HEK293 (cell line): ENCODE measurements around the gene ASAP2.

Experiments used
- CTCF ChIA-PET: fragments of 350-600 bp; formaldehyde crosslinking; extraction: SDS; loops from one replicate; lab custom pipeline; 2021; ENCODE audit warnings: antibody characterized with exemption; lab: Yijun Ruan, JAX
- POLR2A ChIA-PET: fragments of 300-600 bp; formaldehyde crosslinking; extraction: SDS; loops from one replicate; lab custom pipeline; 2020; ENCODE audit warnings: antibody characterized with exemption, inconsistent platforms; lab: Yijun Ruan, JAX
- H3K27ac ChIP-seq: fragments of 200-500 bp; sonication (Bioruptor generic); 2 replicates; pipeline ENCODE4 v1.5.1; 2014; ENCODE audit warnings: low read depth, low read length, control low read depth, inconsistent platforms; ENCODE audit errors: extremely low read depth
- H3K36me3 ChIP-seq, 2 experiments: fragments of 200-500 bp in 1 of 2; sonication (Bioruptor generic) in 1 of 2; 1 replicate in 1 of 2; 2 replicates in 1 of 2; pipeline ENCODE4 v1.5.1; 2014 to 2017; ENCODE audit warnings: inconsistent platforms in 2 of 2, low read length in 2 of 2; ENCODE audit not compliant: control insufficient read depth in 2 of 2, insufficient read depth in 1 of 2
- H3K4me1 ChIP-seq: fragments of 200-500 bp; sonication (Bioruptor generic); 2 replicates; pipeline ENCODE4 v1.5.1; 2014; ENCODE audit warnings: mild to moderate bottlenecking, low read length, inconsistent platforms; ENCODE audit not compliant: control insufficient read depth, insufficient read depth
- H3K4me3 ChIP-seq: 2 replicates; pipeline ENCODE4 v1.5.1; 2011; ENCODE audit warnings: low read depth, mild to moderate bottlenecking, control low read depth, low read length, moderate library complexity
- H3K9me3 ChIP-seq: fragments of 200-500 bp; sonication (Bioruptor generic); 2 replicates; pipeline ENCODE4 v1.5.1; 2014; ENCODE audit warnings: low read depth, low read length, inconsistent platforms; ENCODE audit not compliant: control insufficient read depth, insufficient read depth
- ZNF146 ChIP-seq: fragments of 450-650 bp; formaldehyde crosslinking; IDR thresholded peaks from 2 replicates; pipeline ENCODE4 v1.5.1; 2016; ENCODE audit warnings: missing biosample characterization, missing genetic modification characterization
- ZNF169 ChIP-seq: fragments of 450-650 bp; formaldehyde crosslinking; IDR thresholded peaks from 2 replicates; pipeline ENCODE4 v1.5.1; 2016; ENCODE audit warnings: missing biosample characterization, missing genetic modification characterization
- ZNF248 ChIP-seq: fragments of 450-650 bp; formaldehyde crosslinking; IDR thresholded peaks from 2 replicates; pipeline ENCODE4 v1.5.1; 2017; ENCODE audit warnings: missing biosample characterization, missing genetic modification characterization
- ZNF610 ChIP-seq: fragments of 450-650 bp; formaldehyde crosslinking; IDR thresholded peaks from 2 replicates; pipeline ENCODE4 v1.5.1; 2016; ENCODE audit warnings: missing biosample characterization, missing genetic modification characterization, borderline replicate concordance
- ZNF624 ChIP-seq: fragments of 450-650 bp; formaldehyde crosslinking; IDR thresholded peaks from 2 replicates; pipeline ENCODE4 v1.5.1; 2017; ENCODE audit warnings: missing biosample characterization, missing genetic modification characterization
- TF ChIP-seq, protein P1 (sequence below): fragments of 450-650 bp; formaldehyde crosslinking; conservative IDR thresholded peaks from 2 replicates; pipeline ENCODE4 v1.5.1; 2016; ENCODE audit warnings: low read depth, missing biosample characterization, missing genetic modification characterization
- TF ChIP-seq, protein P2 (sequence below): fragments of 450-650 bp; formaldehyde crosslinking; IDR thresholded peaks from 2 replicates; pipeline ENCODE4 v1.5.1; 2016; ENCODE audit warnings: missing biosample characterization, missing genetic modification characterization
- TF ChIP-seq, protein P3 (sequence below): fragments of 450-650 bp; formaldehyde crosslinking; IDR thresholded peaks from 2 replicates; pipeline ENCODE4 v1.5.1; 2016; ENCODE audit warnings: missing biosample characterization, missing genetic modification characterization
- TF ChIP-seq, protein P4 (sequence below): fragments of 450-650 bp; formaldehyde crosslinking; IDR thresholded peaks from 2 replicates; pipeline ENCODE4 v1.5.1; 2016; ENCODE audit warnings: missing biosample characterization, missing genetic modification characterization

The ASAP2 gene

DNA sequence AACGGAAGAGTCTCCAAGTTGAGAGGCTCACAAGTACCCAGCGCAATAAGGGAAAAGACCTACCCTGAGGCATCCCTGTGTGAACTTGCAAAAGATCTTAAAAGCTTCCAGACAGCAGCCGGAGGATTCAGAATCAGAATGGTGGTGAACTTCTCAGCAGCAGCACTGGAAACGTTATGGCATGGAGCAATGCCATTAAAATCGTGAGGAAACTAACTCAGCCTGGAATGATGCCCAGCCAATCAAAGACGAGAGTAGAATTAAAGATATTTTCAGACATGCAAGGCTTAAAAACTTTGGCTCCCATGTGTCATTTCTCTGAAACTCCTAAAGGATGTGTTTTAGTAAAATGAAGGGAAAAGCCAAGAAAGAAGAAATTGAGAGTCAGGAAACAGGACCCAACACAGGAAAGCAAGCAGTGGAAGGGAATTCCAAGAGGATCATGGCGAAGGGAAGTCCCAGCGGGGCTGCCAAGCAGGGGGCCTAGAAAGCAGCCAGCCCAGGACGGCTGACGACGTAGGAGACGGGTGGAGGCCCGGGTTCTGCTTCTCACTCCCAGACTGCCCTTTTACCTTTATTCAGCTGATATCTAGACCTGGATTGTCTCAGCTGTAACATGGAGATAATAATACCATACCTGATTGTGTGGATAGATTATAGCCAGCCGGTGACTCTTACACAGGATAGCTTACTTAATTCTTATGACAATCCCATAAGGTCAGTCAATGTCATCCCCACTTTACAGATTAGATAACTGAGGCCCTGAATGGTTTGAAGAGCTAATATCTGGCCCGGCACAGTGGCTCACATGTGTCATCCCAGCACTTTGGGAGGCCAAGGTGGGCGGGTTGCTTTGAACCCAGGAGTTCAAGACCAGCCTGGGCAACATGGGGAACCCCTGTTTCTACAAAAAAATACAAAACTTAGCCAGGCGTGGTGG is 92.8 kb downstream of the ASAP2 start:
- H3K27ac ChIP-seq: no peak overlapping the region
- H3K9me3 ChIP-seq: no peaks in the 10 kb centered on the region
- peaks cover 0 to 3% of the 10 kb centered on the region in 2 experiments; a peak in 1 of 3 replicates for H3K36me3 ChIP-seq
- CTCF ChIA-PET: interaction anchor here (0.7 to 1.1 kb wide), 2 partner anchors 35 to 160 kb away, joined by 3 to 4 read pairs; no protein-coding TSS in a partner anchor
- H3K4me1 ChIP-seq: peaks cover 4% of the 10 kb centered on the region; the same call in 1 of the 2 replicates
- no peak overlapping the region for H3K4me3 ChIP-seq
- POLR2A ChIA-PET: no interaction called here
- TF ChIP-seq ZNF169 (tag by site-specific recombination): no peak
- TF ChIP-seq, protein P1, sequence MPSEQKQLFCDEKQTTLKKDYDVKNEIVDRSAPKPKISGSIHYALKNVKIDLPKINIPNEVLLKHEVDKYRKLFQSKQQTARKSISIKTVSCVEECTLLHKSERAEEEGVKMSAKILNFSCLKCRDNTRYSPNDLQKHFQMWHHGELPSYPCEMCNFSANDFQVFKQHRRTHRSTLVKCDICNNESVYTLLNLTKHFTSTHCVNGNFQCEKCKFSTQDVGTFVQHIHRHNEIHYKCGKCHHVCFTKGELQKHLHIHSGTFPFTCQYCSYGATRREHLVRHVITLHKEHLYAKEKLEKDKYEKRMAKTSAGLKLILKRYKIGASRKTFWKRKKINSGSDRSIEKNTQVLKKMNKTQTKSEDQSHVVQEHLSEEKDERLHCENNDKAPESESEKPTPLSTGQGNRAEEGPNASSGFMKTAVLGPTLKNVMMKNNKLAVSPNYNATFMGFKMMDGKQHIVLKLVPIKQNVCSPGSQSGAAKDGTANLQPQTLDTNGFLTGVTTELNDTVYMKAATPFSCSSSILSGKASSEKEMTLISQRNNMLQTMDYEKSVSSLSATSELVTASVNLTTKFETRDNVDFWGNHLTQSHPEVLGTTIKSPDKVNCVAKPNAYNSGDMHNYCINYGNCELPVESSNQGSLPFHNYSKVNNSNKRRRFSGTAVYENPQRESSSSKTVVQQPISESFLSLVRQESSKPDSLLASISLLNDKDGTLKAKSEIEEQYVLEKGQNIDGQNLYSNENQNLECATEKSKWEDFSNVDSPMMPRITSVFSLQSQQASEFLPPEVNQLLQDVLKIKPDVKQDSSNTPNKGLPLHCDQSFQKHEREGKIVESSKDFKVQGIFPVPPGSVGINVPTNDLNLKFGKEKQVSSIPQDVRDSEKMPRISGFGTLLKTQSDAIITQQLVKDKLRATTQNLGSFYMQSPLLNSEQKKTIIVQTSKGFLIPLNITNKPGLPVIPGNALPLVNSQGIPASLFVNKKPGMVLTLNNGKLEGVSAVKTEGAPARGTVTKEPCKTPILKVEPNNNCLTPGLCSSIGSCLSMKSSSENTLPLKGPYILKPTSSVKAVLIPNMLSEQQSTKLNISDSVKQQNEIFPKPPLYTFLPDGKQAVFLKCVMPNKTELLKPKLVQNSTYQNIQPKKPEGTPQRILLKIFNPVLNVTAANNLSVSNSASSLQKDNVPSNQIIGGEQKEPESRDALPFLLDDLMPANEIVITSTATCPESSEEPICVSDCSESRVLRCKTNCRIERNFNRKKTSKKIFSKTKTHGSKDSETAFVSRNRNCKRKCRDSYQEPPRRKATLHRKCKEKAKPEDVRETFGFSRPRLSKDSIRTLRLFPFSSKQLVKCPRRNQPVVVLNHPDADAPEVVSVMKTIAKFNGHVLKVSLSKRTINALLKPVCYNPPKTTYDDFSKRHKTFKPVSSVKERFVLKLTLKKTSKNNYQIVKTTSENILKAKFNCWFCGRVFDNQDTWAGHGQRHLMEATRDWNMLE (tag by site-specific recombination): no peak
- TF ChIP-seq ZNF610 (tag by site-specific recombination): no peak
- no peak for TF ChIP-seq ZNF624 (tag by site-specific recombination)

DNA sequence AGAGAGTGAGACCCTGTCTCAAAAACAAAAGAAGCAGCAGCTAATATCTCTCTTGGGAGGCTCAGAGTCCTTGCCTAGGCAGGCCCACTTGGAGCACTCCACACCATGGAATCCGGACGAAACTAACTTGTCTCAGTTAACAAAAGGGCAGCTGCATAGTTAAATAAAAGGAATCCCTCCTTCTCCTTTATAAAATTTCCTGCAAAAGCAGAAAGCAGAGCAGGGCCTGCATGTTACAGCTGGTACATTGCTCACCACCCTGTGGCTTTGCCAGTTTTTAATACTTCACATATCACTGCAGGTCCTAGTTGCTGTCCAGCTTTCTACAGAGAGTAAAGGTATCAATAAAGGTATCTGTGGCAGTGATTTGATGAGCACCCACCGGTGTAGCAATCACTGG is 93.6 kb downstream of the ASAP2 start:
- TF ChIP-seq, protein P2, sequence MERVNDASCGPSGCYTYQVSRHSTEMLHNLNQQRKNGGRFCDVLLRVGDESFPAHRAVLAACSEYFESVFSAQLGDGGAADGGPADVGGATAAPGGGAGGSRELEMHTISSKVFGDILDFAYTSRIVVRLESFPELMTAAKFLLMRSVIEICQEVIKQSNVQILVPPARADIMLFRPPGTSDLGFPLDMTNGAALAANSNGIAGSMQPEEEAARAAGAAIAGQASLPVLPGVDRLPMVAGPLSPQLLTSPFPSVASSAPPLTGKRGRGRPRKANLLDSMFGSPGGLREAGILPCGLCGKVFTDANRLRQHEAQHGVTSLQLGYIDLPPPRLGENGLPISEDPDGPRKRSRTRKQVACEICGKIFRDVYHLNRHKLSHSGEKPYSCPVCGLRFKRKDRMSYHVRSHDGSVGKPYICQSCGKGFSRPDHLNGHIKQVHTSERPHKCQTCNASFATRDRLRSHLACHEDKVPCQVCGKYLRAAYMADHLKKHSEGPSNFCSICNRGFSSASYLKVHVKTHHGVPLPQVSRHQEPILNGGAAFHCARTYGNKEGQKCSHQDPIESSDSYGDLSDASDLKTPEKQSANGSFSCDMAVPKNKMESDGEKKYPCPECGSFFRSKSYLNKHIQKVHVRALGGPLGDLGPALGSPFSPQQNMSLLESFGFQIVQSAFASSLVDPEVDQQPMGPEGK (tag by site-specific recombination): no peak
- no peak for TF ChIP-seq ZNF248
- TF ChIP-seq, protein P3, sequence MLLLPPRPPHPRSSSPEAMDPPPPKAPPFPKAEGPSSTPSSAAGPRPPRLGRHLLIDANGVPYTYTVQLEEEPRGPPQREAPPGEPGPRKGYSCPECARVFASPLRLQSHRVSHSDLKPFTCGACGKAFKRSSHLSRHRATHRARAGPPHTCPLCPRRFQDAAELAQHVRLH: no peak
- TF ChIP-seq, protein P4, sequence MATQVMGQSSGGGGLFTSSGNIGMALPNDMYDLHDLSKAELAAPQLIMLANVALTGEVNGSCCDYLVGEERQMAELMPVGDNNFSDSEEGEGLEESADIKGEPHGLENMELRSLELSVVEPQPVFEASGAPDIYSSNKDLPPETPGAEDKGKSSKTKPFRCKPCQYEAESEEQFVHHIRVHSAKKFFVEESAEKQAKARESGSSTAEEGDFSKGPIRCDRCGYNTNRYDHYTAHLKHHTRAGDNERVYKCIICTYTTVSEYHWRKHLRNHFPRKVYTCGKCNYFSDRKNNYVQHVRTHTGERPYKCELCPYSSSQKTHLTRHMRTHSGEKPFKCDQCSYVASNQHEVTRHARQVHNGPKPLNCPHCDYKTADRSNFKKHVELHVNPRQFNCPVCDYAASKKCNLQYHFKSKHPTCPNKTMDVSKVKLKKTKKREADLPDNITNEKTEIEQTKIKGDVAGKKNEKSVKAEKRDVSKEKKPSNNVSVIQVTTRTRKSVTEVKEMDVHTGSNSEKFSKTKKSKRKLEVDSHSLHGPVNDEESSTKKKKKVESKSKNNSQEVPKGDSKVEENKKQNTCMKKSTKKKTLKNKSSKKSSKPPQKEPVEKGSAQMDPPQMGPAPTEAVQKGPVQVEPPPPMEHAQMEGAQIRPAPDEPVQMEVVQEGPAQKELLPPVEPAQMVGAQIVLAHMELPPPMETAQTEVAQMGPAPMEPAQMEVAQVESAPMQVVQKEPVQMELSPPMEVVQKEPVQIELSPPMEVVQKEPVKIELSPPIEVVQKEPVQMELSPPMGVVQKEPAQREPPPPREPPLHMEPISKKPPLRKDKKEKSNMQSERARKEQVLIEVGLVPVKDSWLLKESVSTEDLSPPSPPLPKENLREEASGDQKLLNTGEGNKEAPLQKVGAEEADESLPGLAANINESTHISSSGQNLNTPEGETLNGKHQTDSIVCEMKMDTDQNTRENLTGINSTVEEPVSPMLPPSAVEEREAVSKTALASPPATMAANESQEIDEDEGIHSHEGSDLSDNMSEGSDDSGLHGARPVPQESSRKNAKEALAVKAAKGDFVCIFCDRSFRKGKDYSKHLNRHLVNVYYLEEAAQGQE (tag by site-specific recombination): 0 out of 2 replicates have a peak, but pooled peaks have one; percentile 28
- TF ChIP-seq ZNF146 (tag by site-specific recombination): no peak
- TF ChIP-seq, all 188 proteins: peak for 1
- no peak overlapping the region for H3K27ac ChIP-seq
- CTCF ChIA-PET: interaction anchor here (1.1 kb wide), 1 partner anchor 161 kb away, joined by 3 read pairs; no protein-coding TSS in a partner anchor
- H3K9me3 ChIP-seq: no peaks in the 10 kb centered on the region
- H3K4me1 ChIP-seq: peaks cover 4% of the 10 kb centered on the region; the same call in 1 of the 2 replicates
- POLR2A ChIA-PET: no interaction called here
- H3K36me3 ChIP-seq: peaks cover 0 to 3% of the 10 kb centered on the region in 2 experiments; a peak in 1 of 3 replicates
- no peak overlapping the region for H3K4me3 ChIP-seq
